ENCODE data around the gene CSNK1E.
"Not testable (repeated sequence)": the region's sequence is repeated elsewhere in the genome, so short reads cannot be mapped to it uniquely, and the experiment has no call there.

Gene CSNK1E

GRCh38 chr22:38317122-38317994, at the start of gene CSNK1E:
Gene CSNK1E (minus strand): TSS chr22:38317433. CDS start chr22:38314157, 3,276 bp downstream.
- H3K27ac ChIP-seq (ENCODE audit: low read depth, low read length), result peak within 1 kb of the TSS; percentile 96
- H3K4me1 ChIP-seq (ENCODE audit: control insufficient read depth, insufficient read depth, low read length), result peaks cover 45% of the 10 kb centered on the region
- H3K9ac ChIP-seq (ENCODE audit: low read depth, low read length), result peak within 1 kb of the TSS; percentile 85
- peaks cover 20% of the 10 kb centered on the region for H3K36me3 ChIP-seq (ENCODE audit: control insufficient read depth, insufficient read depth, low read length)
- H3K4me3 ChIP-seq (ENCODE audit: low read depth, low read length), result peak within 1 kb of the TSS; percentile 92
- H3K27me3 ChIP-seq (ENCODE audit: control insufficient read depth, insufficient read depth, low read length), result no peaks in the 10 kb centered on the region
- no peaks in the 10 kb centered on the region for H3K9me3 ChIP-seq (ENCODE audit: control insufficient read depth, insufficient read depth, low read length)

- H3K27ac ChIP-seq (ENCODE audit: low read depth, low read length); H3K4me3 ChIP-seq (ENCODE audit: low read depth, low read length); H3K9ac ChIP-seq (ENCODE audit: low read depth, low read length); H3K36me3 ChIP-seq (ENCODE audit: control insufficient read depth, insufficient read depth, low read length); H3K4me1 ChIP-seq (ENCODE audit: control insufficient read depth, insufficient read depth, low read length); H3K27me3 ChIP-seq (ENCODE audit: control insufficient read depth, insufficient read depth, low read length); H3K9me3 ChIP-seq (ENCODE audit: control insufficient read depth, insufficient read depth, low read length): not testable (repeated sequence)
These were observed 48.6 kb upstream of the CSNK1E start for GRCh38 chr22:38365829-38366228.

DNA sequence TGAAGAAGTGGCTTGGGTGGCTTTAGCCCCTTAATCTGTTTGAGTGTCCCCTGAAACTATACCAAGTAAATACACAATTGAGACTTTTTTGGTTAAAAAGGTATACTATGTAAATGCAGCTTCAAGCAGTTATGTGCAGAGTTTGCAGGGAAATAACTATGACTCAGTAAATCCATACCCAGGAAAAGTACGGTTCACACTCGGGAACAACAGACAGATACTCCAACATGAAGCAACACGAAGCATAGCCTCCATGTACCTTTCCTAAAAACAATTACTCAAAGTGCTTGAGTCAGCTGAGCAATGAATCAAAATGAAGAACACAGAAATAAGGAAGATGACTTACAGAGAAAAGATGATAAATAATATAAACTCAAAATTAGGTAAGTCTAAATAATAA, 47.9 kb upstream of the CSNK1E start:
- H3K9me3 ChIP-seq (ENCODE audit: control insufficient read depth, insufficient read depth, low read length); H3K4me1 ChIP-seq (ENCODE audit: control insufficient read depth, insufficient read depth, low read length); H3K27ac ChIP-seq (ENCODE audit: low read depth, low read length); H3K9ac ChIP-seq (ENCODE audit: low read depth, low read length); H3K27me3 ChIP-seq (ENCODE audit: control insufficient read depth, insufficient read depth, low read length); H3K4me3 ChIP-seq (ENCODE audit: low read depth, low read length); H3K36me3 ChIP-seq (ENCODE audit: control insufficient read depth, insufficient read depth, low read length): not testable (repeated sequence)

DNA sequence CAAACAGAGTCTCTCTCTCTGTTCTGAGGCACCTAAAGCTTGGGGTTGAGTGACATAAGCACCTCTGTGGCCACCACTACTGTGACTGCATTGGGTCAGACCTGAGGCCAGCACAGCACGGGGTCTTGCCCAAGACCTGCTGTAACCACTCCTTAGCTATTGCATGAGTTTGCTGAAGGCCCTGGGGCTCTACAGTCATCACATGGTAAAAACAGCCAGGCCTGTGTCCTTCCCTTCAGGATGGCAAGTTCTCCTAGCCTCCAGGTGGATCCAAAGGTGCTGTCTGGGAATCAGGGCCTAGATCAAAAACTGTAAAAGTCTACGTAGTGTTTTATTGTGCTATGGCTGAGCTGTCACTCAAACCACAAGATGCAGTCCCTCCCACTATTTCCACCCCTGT, 43.3 kb upstream of the CSNK1E start:
- not testable (repeated sequence) for H3K4me1 ChIP-seq (ENCODE audit: control insufficient read depth, insufficient read depth, low read length); H3K4me3 ChIP-seq (ENCODE audit: low read depth, low read length); H3K27me3 ChIP-seq (ENCODE audit: control insufficient read depth, insufficient read depth, low read length); H3K27ac ChIP-seq (ENCODE audit: low read depth, low read length); H3K9me3 ChIP-seq (ENCODE audit: control insufficient read depth, insufficient read depth, low read length); H3K9ac ChIP-seq (ENCODE audit: low read depth, low read length)
- H3K36me3 ChIP-seq (ENCODE audit: control insufficient read depth, insufficient read depth, low read length), result peaks cover 10% of the 10 kb centered on the region

DNA sequence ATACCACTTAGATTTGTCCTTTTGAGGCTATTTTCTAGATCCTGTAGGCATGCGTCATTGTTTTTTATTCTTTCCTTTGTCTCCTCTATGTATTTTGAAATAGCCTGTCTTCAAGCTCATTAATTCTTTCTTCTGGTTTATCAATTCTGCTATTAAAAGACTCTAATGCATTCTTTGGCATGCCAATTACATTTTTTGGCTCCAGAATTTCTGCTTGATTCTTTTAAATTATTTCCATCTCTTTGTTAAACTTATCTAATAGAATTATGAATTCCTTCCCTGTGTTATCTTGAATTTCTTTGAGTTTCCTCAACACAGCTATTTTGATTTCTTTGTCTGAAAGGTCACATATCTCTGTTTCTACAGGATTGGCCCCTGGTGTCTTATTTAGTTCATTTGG, 42.6 kb upstream of the CSNK1E start:
- H3K9ac ChIP-seq (ENCODE audit: low read depth, low read length); H3K9me3 ChIP-seq (ENCODE audit: control insufficient read depth, insufficient read depth, low read length); H3K27ac ChIP-seq (ENCODE audit: low read depth, low read length); H3K4me1 ChIP-seq (ENCODE audit: control insufficient read depth, insufficient read depth, low read length); H3K4me3 ChIP-seq (ENCODE audit: low read depth, low read length); H3K27me3 ChIP-seq (ENCODE audit: control insufficient read depth, insufficient read depth, low read length): not testable (repeated sequence)
- peaks cover 10% of the 10 kb centered on the region for H3K36me3 ChIP-seq (ENCODE audit: control insufficient read depth, insufficient read depth, low read length)

DNA sequence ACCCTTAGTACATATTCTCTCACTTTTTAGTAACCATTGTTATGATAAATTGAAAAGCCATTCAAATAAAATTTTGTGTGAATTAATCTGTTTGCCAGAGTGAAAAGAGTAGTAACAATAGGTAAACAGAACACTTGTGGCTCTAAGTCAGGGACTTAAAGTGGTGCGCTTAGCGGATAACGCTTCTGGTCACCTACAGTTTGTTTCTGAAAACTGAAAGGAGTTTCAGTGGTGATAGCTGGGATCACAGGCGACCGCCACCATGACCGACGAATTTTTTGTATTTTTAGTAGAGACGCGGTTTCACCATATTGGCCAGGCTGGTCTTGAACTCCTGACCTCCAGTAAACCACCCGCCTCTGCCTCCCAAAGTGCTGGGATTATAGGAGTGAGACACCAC, 40.7 kb upstream of the CSNK1E start:
- H3K9me3 ChIP-seq (ENCODE audit: control insufficient read depth, insufficient read depth, low read length); H3K9ac ChIP-seq (ENCODE audit: low read depth, low read length); H3K4me3 ChIP-seq (ENCODE audit: low read depth, low read length); H3K27me3 ChIP-seq (ENCODE audit: control insufficient read depth, insufficient read depth, low read length); H3K27ac ChIP-seq (ENCODE audit: low read depth, low read length); H3K4me1 ChIP-seq (ENCODE audit: control insufficient read depth, insufficient read depth, low read length): not testable (repeated sequence)
- peaks cover 10% of the 10 kb centered on the region for H3K36me3 ChIP-seq (ENCODE audit: control insufficient read depth, insufficient read depth, low read length)

DNA sequence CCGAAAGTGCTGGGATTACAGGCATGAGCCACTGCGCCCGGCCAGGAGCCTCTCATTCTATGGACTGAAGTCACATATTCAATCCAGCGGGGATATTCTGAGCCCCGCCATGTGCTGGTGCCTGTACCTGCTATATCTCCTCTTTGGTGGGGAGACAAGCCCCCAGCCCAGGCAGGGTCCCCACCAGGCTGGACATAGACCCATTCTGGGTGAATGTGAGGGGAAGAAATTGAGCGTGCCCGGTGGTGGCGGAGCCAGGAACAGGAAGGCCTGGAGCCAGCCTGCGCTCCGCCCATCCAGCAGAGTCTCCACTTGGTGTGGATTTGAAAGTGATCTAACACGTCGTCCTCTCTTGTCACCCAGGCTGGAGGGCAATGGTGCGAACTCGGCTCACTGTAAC, 38.0 kb upstream of the CSNK1E start:
- H3K9ac ChIP-seq (ENCODE audit: low read depth, low read length), result no peak overlapping the region
- no peak overlapping the region for H3K27ac ChIP-seq (ENCODE audit: low read depth, low read length)
- no peak overlapping the region for H3K4me3 ChIP-seq (ENCODE audit: low read depth, low read length)
- H3K27me3 ChIP-seq (ENCODE audit: control insufficient read depth, insufficient read depth, low read length), result no peaks in the 10 kb centered on the region
- H3K4me1 ChIP-seq (ENCODE audit: control insufficient read depth, insufficient read depth, low read length), result peaks cover 6% of the 10 kb centered on the region
- peaks cover 6% of the 10 kb centered on the region for H3K36me3 ChIP-seq (ENCODE audit: control insufficient read depth, insufficient read depth, low read length)
- H3K9me3 ChIP-seq (ENCODE audit: control insufficient read depth, insufficient read depth, low read length), result no peaks in the 10 kb centered on the region

GRCh38 chr22:38353701-38354100, 36.5 kb upstream of the CSNK1E start:
- peaks cover 6% of the 10 kb centered on the region for H3K4me1 ChIP-seq (ENCODE audit: control insufficient read depth, insufficient read depth, low read length)
- H3K27me3 ChIP-seq (ENCODE audit: control insufficient read depth, insufficient read depth, low read length), result no peaks in the 10 kb centered on the region
- no peaks in the 10 kb centered on the region for H3K9me3 ChIP-seq (ENCODE audit: control insufficient read depth, insufficient read depth, low read length)
- peaks cover 6% of the 10 kb centered on the region for H3K36me3 ChIP-seq (ENCODE audit: control insufficient read depth, insufficient read depth, low read length)
- H3K9ac ChIP-seq (ENCODE audit: low read depth, low read length), result no peak overlapping the region
- H3K4me3 ChIP-seq (ENCODE audit: low read depth, low read length), result no peak overlapping the region
- peak overlapping the region; percentile 21 for H3K27ac ChIP-seq (ENCODE audit: low read depth, low read length)

GRCh38 chr22:38353142-38353629, 36.0 kb upstream of the CSNK1E start:
- Histone ChIP-seq H3K9me3 (ENCODE audit: control insufficient read depth, insufficient read depth, low read length) (no peaks in the 10 kb centered on the region), H3K9ac (ENCODE audit: low read depth, low read length) (no peak overlapping the region), H3K27ac (ENCODE audit: low read depth, low read length) (no peak overlapping the region), H3K27me3 (ENCODE audit: control insufficient read depth, insufficient read depth, low read length) (no peaks in the 10 kb centered on the region), H3K4me1 (ENCODE audit: control insufficient read depth, insufficient read depth, low read length) (peaks cover 6% of the 10 kb centered on the region), H3K36me3 (ENCODE audit: control insufficient read depth, insufficient read depth, low read length) (peaks cover 6% of the 10 kb centered on the region), H3K4me3 (ENCODE audit: low read depth, low read length) (no peak overlapping the region)

DNA sequence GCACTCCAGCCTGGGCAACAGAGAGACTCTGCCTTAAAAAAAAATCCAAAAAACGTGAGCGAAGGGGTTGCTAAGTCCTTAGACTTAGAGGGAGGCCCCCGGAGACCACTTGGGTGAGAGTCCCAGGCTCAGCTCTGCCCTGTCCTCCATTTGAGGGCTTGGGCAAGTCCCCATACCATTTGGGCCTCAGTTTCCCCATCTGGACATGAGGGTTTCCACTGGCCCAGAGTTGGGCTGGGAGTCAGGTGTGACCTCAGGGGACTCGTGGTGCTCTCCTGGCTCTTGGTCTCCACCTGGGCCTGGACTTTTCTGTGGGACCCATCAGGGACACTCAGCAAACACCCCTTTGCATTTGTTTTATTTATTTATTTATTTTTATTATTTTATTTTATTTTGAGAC, 35.2 kb upstream of the CSNK1E start:
- Histone ChIP-seq H3K4me1 (ENCODE audit: control insufficient read depth, insufficient read depth, low read length) (peaks cover 6% of the 10 kb centered on the region), H3K9me3 (ENCODE audit: control insufficient read depth, insufficient read depth, low read length) (no peaks in the 10 kb centered on the region), H3K27ac (ENCODE audit: low read depth, low read length) (no peak overlapping the region), H3K27me3 (ENCODE audit: control insufficient read depth, insufficient read depth, low read length) (no peaks in the 10 kb centered on the region), H3K9ac (ENCODE audit: low read depth, low read length) (no peak overlapping the region), H3K4me3 (ENCODE audit: low read depth, low read length) (no peak overlapping the region), H3K36me3 (ENCODE audit: control insufficient read depth, insufficient read depth, low read length) (peaks cover 6% of the 10 kb centered on the region)

GRCh38 chr22:38350444-38351359, 33.5 kb upstream of the CSNK1E start:
- Histone ChIP-seq H3K36me3 (ENCODE audit: control insufficient read depth, insufficient read depth, low read length) (peaks cover under 1% of the 10 kb centered on the region), H3K27me3 (ENCODE audit: control insufficient read depth, insufficient read depth, low read length) (no peaks in the 10 kb centered on the region), H3K27ac (ENCODE audit: low read depth, low read length) (no peak overlapping the region), H3K4me1 (ENCODE audit: control insufficient read depth, insufficient read depth, low read length) (peaks cover 6% of the 10 kb centered on the region), H3K9me3 (ENCODE audit: control insufficient read depth, insufficient read depth, low read length) (no peaks in the 10 kb centered on the region), H3K4me3 (ENCODE audit: low read depth, low read length) (no peak overlapping the region), H3K9ac (ENCODE audit: low read depth, low read length) (no peak overlapping the region)

Measured in HUES48 (cell line).